Measurements from ENCODE around the gene IDE. TPM values are rescaled to one million over a fixed set of nuclear protein-coding genes. Genes with fewer than 3 reads are reported as not detected.

IDE gene
- total and polyA plus RNA-seq, 2 donors (not counting 3 experiments of a cell fraction or from before 2014, with no cell fraction given) = 10.7 to 52.6 TPM

DNA sequence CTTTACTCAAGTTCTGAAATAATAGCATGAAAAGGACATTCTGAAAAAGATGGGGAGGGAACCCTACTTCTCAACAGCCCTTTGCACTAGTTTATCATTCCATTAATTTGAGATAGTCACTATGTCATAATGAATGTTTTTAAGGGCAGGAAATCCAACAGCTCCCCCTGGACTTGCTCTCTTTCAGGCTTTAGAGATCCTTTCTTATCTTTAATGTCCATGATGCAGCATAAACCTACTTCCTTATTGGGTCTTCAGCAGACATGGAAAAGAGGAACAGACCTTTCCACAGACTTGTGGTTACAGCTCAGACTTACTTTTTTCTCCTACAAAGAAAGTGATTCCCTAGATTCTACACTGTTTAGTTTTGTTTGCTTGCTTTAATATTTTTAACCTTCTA lies 87.3 kb downstream of the IDE start:
- dilution Hi-C loops (cut with MboI; ENCODE audit: extremely low pct_ligation_motif_present, low sequenced_read_pairs) = no loop called here
- no peak for FAIRE-seq
- no TSS peak for BruUV-seq (replicated peaks)

More for the DNA sequence above, 87.3 kb downstream of the IDE start:
- no peaks in the 10 kb centered on the region for H4K20me1 ChIP-seq (replicated peaks; ENCODE audit: control insufficient read depth, extremely low read depth, insufficient read depth, low read length)
- no peak overlapping the region for H2AFZ ChIP-seq (ENCODE audit: low read depth, low read length)
- ChIA-PET POLR2A (no interaction called here), CTCF (no interaction called here)
- no peaks in the 10 kb centered on the region for H3K27me3 ChIP-seq (ENCODE audit: control insufficient read depth in 2 of 2, insufficient read depth in 2 of 2, low read length in 2 of 2)
- no peaks in the 10 kb centered on the region for H3K9me3 ChIP-seq (replicated peaks; ENCODE audit: control insufficient read depth, insufficient read depth, low read length)
- peaks cover 12 to 21% of the 10 kb centered on the region in 2 experiments for H3K36me3 ChIP-seq (ENCODE audit: control insufficient read depth in 2 of 2, extremely low read depth in 1 of 2, insufficient read depth in 2 of 2, low read length in 2 of 2)
- TF ChIP-seq POLR2A (IDR thresholded peaks at IDR 0.05; ENCODE audit: low read depth, low read length) (no peak), JUN (IDR thresholded peaks at IDR 0.05; ENCODE audit: borderline replicate concordance, insufficient read depth, insufficient read length, low read depth) (no peak), GATA2 (IDR thresholded peaks at IDR 0.05; ENCODE audit: insufficient read depth, insufficient read length, low read depth, low read length) (no peak), FOS (IDR thresholded peaks at IDR 0.05; ENCODE audit: borderline replicate concordance, insufficient read depth, low read length) (no peak), MYC (IDR thresholded peaks at IDR 0.05; ENCODE audit: low read depth, low read length) (no peak), EZH2 (IDR thresholded peaks at IDR 0.05; ENCODE audit: borderline replicate concordance, low read depth, low read length, severe bottlenecking) (no peak), POLR2AphosphoS5 (IDR thresholded peaks at IDR 0.05; ENCODE audit: insufficient read depth, low read depth, low read length) (no peak)
- TF ChIP-seq, protein P1, sequence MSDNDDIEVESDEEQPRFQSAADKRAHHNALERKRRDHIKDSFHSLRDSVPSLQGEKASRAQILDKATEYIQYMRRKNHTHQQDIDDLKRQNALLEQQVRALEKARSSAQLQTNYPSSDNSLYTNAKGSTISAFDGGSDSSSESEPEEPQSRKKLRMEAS (IDR thresholded peaks at IDR 0.05; ENCODE audit: insufficient read depth, insufficient read length) = no peak
- TF ChIP-seq, protein P2, sequence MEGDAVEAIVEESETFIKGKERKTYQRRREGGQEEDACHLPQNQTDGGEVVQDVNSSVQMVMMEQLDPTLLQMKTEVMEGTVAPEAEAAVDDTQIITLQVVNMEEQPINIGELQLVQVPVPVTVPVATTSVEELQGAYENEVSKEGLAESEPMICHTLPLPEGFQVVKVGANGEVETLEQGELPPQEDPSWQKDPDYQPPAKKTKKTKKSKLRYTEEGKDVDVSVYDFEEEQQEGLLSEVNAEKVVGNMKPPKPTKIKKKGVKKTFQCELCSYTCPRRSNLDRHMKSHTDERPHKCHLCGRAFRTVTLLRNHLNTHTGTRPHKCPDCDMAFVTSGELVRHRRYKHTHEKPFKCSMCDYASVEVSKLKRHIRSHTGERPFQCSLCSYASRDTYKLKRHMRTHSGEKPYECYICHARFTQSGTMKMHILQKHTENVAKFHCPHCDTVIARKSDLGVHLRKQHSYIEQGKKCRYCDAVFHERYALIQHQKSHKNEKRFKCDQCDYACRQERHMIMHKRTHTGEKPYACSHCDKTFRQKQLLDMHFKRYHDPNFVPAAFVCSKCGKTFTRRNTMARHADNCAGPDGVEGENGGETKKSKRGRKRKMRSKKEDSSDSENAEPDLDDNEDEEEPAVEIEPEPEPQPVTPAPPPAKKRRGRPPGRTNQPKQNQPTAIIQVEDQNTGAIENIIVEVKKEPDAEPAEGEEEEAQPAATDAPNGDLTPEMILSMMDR (IDR thresholded peaks at IDR 0.05; ENCODE audit: extremely low read depth in 1 of 2, insufficient read depth in 1 of 2, low read depth in 1 of 2, low read length in 2 of 2) = no peak
- no peak overlapping the region for H3K9ac ChIP-seq (replicated peaks; ENCODE audit: extremely low read depth, insufficient read depth, low read length)
- no peak for DNase-seq (ENCODE audit: low read depth, low spot score)
- H3K9me1 ChIP-seq (replicated peaks; ENCODE audit: control insufficient read depth, extremely low read depth, insufficient read depth, low read length) = no peaks in the 10 kb centered on the region
- intact Hi-C loops (cut with micrococcal nuclease) = no loop called here
- no peaks in the 10 kb centered on the region for H3K4me1 ChIP-seq (ENCODE audit: control insufficient read depth, extremely low read depth, insufficient read depth, low read length)
- no peak overlapping the region for H3K4me3 ChIP-seq (replicated peaks in 1 of 3; ENCODE audit: insufficient read depth in 1 of 3, low read depth in 1 of 3, low read length in 3 of 3)
- no peaks in the 10 kb centered on the region for H3K79me2 ChIP-seq (ENCODE audit: control insufficient read depth, insufficient read depth, low read length)
- H3K4me2 ChIP-seq (ENCODE audit: insufficient read depth, low read length) = no peak overlapping the region
- no peak overlapping the region for H3K27ac ChIP-seq (ENCODE audit: insufficient read depth, low read depth, low read length)
